Measurements from ENCODE around the gene C6orf118.
A peak's percentile ranks its signal among the peaks of the same experiment; 100 is the strongest.

Gene C6orf118

GRCh38 chr6:165244524-165245247 is 64.7 kb downstream of the C6orf118 start:
- DNase-seq (ENCODE audit: low read depth): no peak

GRCh38 chr6:165243801-165244200 is 65.6 kb downstream of the C6orf118 start:
- DNase-seq (ENCODE audit: low read depth): no peak

- DNase-seq (ENCODE audit: low read depth): no peak
These were observed 73.1 kb downstream of the C6orf118 start for GRCh38 chr6:165236326-165236725.

GRCh38 chr6:165232731-165233488 is 76.5 kb downstream of the C6orf118 start:
- no peak for DNase-seq (ENCODE audit: low read depth)

- peak; percentile 26 for DNase-seq (ENCODE audit: low read depth)
These were observed 77.5 kb downstream of the C6orf118 start for GRCh38 chr6:165231581-165232561.

- DNase-seq (ENCODE audit: low read depth): no peak
These were observed 78.2 kb downstream of the C6orf118 start for GRCh38 chr6:165231177-165231576.

Data from fibroblast of gingiva (primary cell).